Left ventricle myocardium inferior (tissue), 1 donor: ENCODE measurements around the gene LEPR. TPM values are rescaled to one million over a fixed set of nuclear protein-coding genes. Genes with fewer than 3 reads are reported as not detected.

Experiments used
- DNase-seq: peaks from one replicate; pipeline ENCODE4 v3.0.0-alpha.2; 2020
- H3K27ac ChIP-seq: fragments of 200-600 bp; replicated peaks from 2 replicates; pipeline ENCODE4 v1.8.0; 2021
- H3K27me3 ChIP-seq: fragments of 200-600 bp; 2 replicates; pipeline ENCODE4 v1.8.0; 2021; ENCODE audit warnings: low read depth
- H3K36me3 ChIP-seq: fragments of 200-600 bp; 2 replicates; pipeline ENCODE4 v1.8.0; 2021
- H3K4me1 ChIP-seq: fragments of 200-600 bp; 2 replicates; pipeline ENCODE4 v1.8.0; 2021
- H3K4me3 ChIP-seq: fragments of 200-600 bp; 2 replicates; pipeline ENCODE4 v1.8.0; 2021; ENCODE audit warnings: mild to moderate bottlenecking, moderate library complexity
- H3K9me3 ChIP-seq: fragments of 200-600 bp; replicated peaks from 2 replicates; pipeline ENCODE4 v1.8.0; 2021
- CTCF ChIP-seq: fragments of 200-600 bp; IDR thresholded peaks from 2 replicates; pipeline ENCODE4 v1.8.0; 2021; ENCODE audit warnings: antibody characterized with exemption, mild to moderate bottlenecking, borderline replicate concordance
- intact Hi-C: fragments of 100-400 bp; cut with micrococcal nuclease; formaldehyde crosslinking; loops from one replicate; pipeline ENCODE4 v1.11.0; 2022
- total RNA-seq: library from RNA; stranded (reverse); fragmentation: NEBNext Ultra II Directional; extraction: Animal tissue kit (Norgen Biotek cat#: 25700); gene quantifications from one replicate; pipeline ENCODE4 v1.2.1, GENCODE V29; 2021
- donor health status: DM: no; HTN: yes; CAD: no; lungs with severe emphysema.

LEPR gene
- total RNA-seq, 1 donor from 2014 or later: 7.1 TPM

GRCh38 chr1:65432918-65433317 lies 12.4 kb downstream of the LEPR start:
- TF ChIP-seq CTCF: no peak
- Histone ChIP-seq H3K9me3 (no peaks in the 10 kb centered on the region), H3K4me1 (peaks cover 35% of the 10 kb centered on the region), H3K36me3 (peaks cover 25% of the 10 kb centered on the region), H3K27me3 (no peaks in the 10 kb centered on the region), H3K27ac (no peak overlapping the region), H3K4me3 (no peak overlapping the region)
- intact Hi-C loops: loop anchor here (5.0 kb wide), 1 partner anchor 254 kb away; no protein-coding TSS in a partner anchor
- no peak for DNase-seq

GRCh38 chr1:65434255-65434654 lies 13.8 kb downstream of the LEPR start:
- Histone ChIP-seq H3K27ac (no peak overlapping the region), H3K36me3 (peaks cover 19% of the 10 kb centered on the region), H3K4me3 (no peak overlapping the region), H3K9me3 (no peaks in the 10 kb centered on the region), H3K4me1 (peaks cover 29% of the 10 kb centered on the region), H3K27me3 (no peaks in the 10 kb centered on the region)
- peak; percentile 10 for TF ChIP-seq CTCF
- DNase-seq: no peak
- intact Hi-C loops: loop anchor here (5.0 kb wide), 1 partner anchor 253 kb away; no protein-coding TSS in a partner anchor

- Histone ChIP-seq H3K4me3 (no peak overlapping the region), H3K27me3 (no peaks in the 10 kb centered on the region), H3K27ac (no peak overlapping the region), H3K36me3 (peaks cover 17% of the 10 kb centered on the region), H3K4me1 (peaks cover 25% of the 10 kb centered on the region), H3K9me3 (no peaks in the 10 kb centered on the region)
- DNase-seq: no peak
- TF ChIP-seq CTCF: no peak
- intact Hi-C loops: loop anchor here (5.0 kb wide), 1 partner anchor 253 kb away; no protein-coding TSS in a partner anchor
Measured at GRCh38 chr1:65434760-65435159, 14.3 kb downstream of the LEPR start.

GRCh38 chr1:65435987-65436386 lies 15.5 kb downstream of the LEPR start:
- Histone ChIP-seq H3K4me3 (no peak overlapping the region), H3K9me3 (no peaks in the 10 kb centered on the region), H3K36me3 (peaks cover 12% of the 10 kb centered on the region), H3K27ac (no peak overlapping the region), H3K27me3 (no peaks in the 10 kb centered on the region), H3K4me1 (peaks cover 15% of the 10 kb centered on the region)
- intact Hi-C loops: no loop called here
- no peak for DNase-seq
- no peak for TF ChIP-seq CTCF

- H3K4me3 ChIP-seq: no peak overlapping the region
- no peak for DNase-seq
- no peak overlapping the region for H3K27ac ChIP-seq
- H3K4me1 ChIP-seq: peaks cover 8% of the 10 kb centered on the region
- intact Hi-C loops: no loop called here
- no peaks in the 10 kb centered on the region for H3K27me3 ChIP-seq
- no peaks in the 10 kb centered on the region for H3K9me3 ChIP-seq
- TF ChIP-seq CTCF: no peak
- H3K36me3 ChIP-seq: peaks cover 5% of the 10 kb centered on the region
Measured at GRCh38 chr1:65437616-65438015, 17.1 kb downstream of the LEPR start.
